SK-N-SH (cell line): ENCODE data around the gene CAPN10. TPM values are rescaled to one million over a fixed set of nuclear protein-coding genes. Genes with fewer than 3 reads are reported as not detected.

Source experiments
- CTCF ChIA-PET: fragments of 300-600, 350-600 bp; formaldehyde crosslinking; extraction: SDS; loops from one replicate; lab custom pipeline; 2021; lab: Yijun Ruan, JAX
- POLR2A ChIA-PET: fragments of 350-600 bp; sonication (Branson Sonifier 250); formaldehyde crosslinking; extraction: SDS; loops from one replicate; lab custom pipeline; 2020; ENCODE audit warnings: antibody characterized with exemption, inconsistent platforms; lab: Yijun Ruan, JAX
- DNase-seq: peaks from one replicate; pipeline ENCODE4 v3.0.0; 2012
- H2AFZ ChIP-seq: fragments of 200-600 bp; sonication (generic); 2 replicates; pipeline ENCODE4 v1.8.1; 2016; ENCODE audit warnings: antibody characterized with exemption, mild to moderate bottlenecking, low read depth
- H3F3A ChIP-seq: fragments of 200-600 bp; sonication (generic); replicated peaks from 2 replicates; pipeline ENCODE3; 2016; ENCODE audit warnings: antibody characterized with exemption, mild to moderate bottlenecking; ENCODE audit not compliant: insufficient read depth
- H3K27ac ChIP-seq, 2 experiments: fragments of 200-500 bp in 1 of 2; fragments of 200-600 bp in 1 of 2; sonication (Bioruptor generic) in 1 of 2; sonication (generic), shearing (Covaris generic) in 1 of 2; 2 replicates each; pipeline versions ENCODE4 v1.5.1 to v1.6.1; 2014 to 2016; ENCODE audit warnings: low read depth in 2 of 2, inconsistent platforms in 1 of 2, low read length in 1 of 2, mild to moderate bottlenecking in 1 of 2, mixed read lengths in 1 of 2
- H3K27me3 ChIP-seq: fragments of 200-600 bp; sonication (generic), shearing (Covaris generic); 2 replicates; pipeline ENCODE4 v1.6.1; 2016; ENCODE audit warnings: mixed run types; ENCODE audit not compliant: insufficient read depth
- H3K36me3 ChIP-seq, 2 experiments: fragments of 200-500 bp in 1 of 2; fragments of 200-600 bp in 1 of 2; sonication (Bioruptor generic) in 1 of 2; sonication (generic) in 1 of 2; replicated peaks in 1 of 2; 2 replicates each; pipeline versions ENCODE3 to v1.5.1; 2014 to 2016; ENCODE audit warnings: low read length in 1 of 2, mild to moderate bottlenecking in 1 of 2; ENCODE audit not compliant: insufficient read depth in 2 of 2, control insufficient read depth in 1 of 2
- H3K4me1 ChIP-seq, 2 experiments: fragments of 200-500 bp in 1 of 2; fragments of 200-600 bp in 1 of 2; sonication (Bioruptor generic) in 1 of 2; sonication (generic), shearing (Covaris generic) in 1 of 2; 2 replicates each; pipeline versions ENCODE4 v1.5.1 to v1.6.1; 2014 to 2016; ENCODE audit warnings: low read depth in 1 of 2, low read length in 1 of 2, mixed run types in 1 of 2; ENCODE audit not compliant: insufficient read depth in 2 of 2, control insufficient read depth in 1 of 2
- H3K4me2 ChIP-seq: fragments of 200-600 bp; sonication (generic), shearing (Covaris generic); 2 replicates; pipeline ENCODE4 v1.6.1; 2017; ENCODE audit warnings: mixed run types
- H3K4me3 ChIP-seq, 2 experiments: fragments of 200-500 bp in 1 of 2; fragments of 200-600 bp in 1 of 2; sonication (Bioruptor generic) in 1 of 2; sonication (generic), shearing (Covaris generic) in 1 of 2; 2 replicates each; pipeline versions ENCODE4 v1.5.1 to v1.8.1; 2014 to 2016; ENCODE audit warnings: low read depth in 2 of 2, inconsistent platforms in 1 of 2, low read length in 1 of 2, mild to moderate bottlenecking in 1 of 2, mixed read lengths in 1 of 2, moderate library complexity in 1 of 2
- H3K79me2 ChIP-seq: fragments of 200-600 bp; sonication (generic); 2 replicates; pipeline ENCODE4 v1.8.1; 2017; ENCODE audit warnings: mild to moderate bottlenecking; ENCODE audit not compliant: insufficient read depth
- H3K9ac ChIP-seq: fragments of 200-600 bp; sonication (generic); 2 replicates; pipeline ENCODE4 v1.6.1; 2017; ENCODE audit warnings: mixed run types
- H3K9me2 ChIP-seq: fragments of 200-600 bp; sonication (generic); 2 replicates; pipeline ENCODE4 v1.6.1; 2017; ENCODE audit warnings: mixed run types
- H3K9me3 ChIP-seq: fragments of 200-600 bp; sonication (generic); 2 replicates; pipeline ENCODE4 v1.6.1; 2017; ENCODE audit warnings: mixed run types, mild to moderate bottlenecking, moderate library complexity
- H4K20me1 ChIP-seq: fragments of 200-600 bp; sonication (generic); 2 replicates; pipeline ENCODE4 v1.6.1; 2017; ENCODE audit warnings: mild to moderate bottlenecking, mixed run types; ENCODE audit not compliant: insufficient read depth
- CTCF ChIP-seq: fragments of 200-600 bp; sonication (generic); IDR thresholded peaks from 2 replicates; pipeline ENCODE4 v1.6.1; 2017; ENCODE audit warnings: antibody characterized with exemption, mild to moderate bottlenecking, moderate library complexity
- ELF1 ChIP-seq: IDR thresholded peaks from 2 replicates; pipeline ENCODE4 v1.4.0; 2012
- EP300 ChIP-seq, 2 experiments: IDR thresholded peaks; 2 replicates each; pipeline versions ENCODE4 v1.4.0 to v1.6.1; 2012; ENCODE audit warnings: borderline replicate concordance in 1 of 2, low read depth in 1 of 2, low read length in 1 of 2
- FOXJ3 ChIP-seq: sonication (generic); formaldehyde crosslinking; IDR thresholded peaks from 2 replicates; pipeline ENCODE4 v1.5.1; 2020; ENCODE audit warnings: mild to moderate bottlenecking, missing genetic modification reagents
- GABPA ChIP-seq: IDR thresholded peaks from 2 replicates; pipeline ENCODE4 v1.4.0; 2012; ENCODE audit warnings: low read depth, mild to moderate bottlenecking
- IRF3 ChIP-seq: fragments of 150-350 bp; IDR thresholded peaks from 2 replicates; pipeline ENCODE4 v1.6.1; 2016; ENCODE audit warnings: mild to moderate bottlenecking, low read depth, low read length
- MEF2A ChIP-seq: IDR thresholded peaks from 2 replicates; pipeline ENCODE4 v1.4.0; 2012; ENCODE audit warnings: low read depth, borderline replicate concordance
- RCOR1 ChIP-seq: fragments of 150-350 bp; IDR thresholded peaks from 2 replicates; pipeline ENCODE4 v1.6.1; 2017; ENCODE audit warnings: antibody characterized with exemption, low read length
- REST ChIP-seq: IDR thresholded peaks from 2 replicates; pipeline ENCODE4 v1.6.1; 2012; ENCODE audit warnings: mild to moderate bottlenecking, low read depth, low read length, moderate library complexity
- RFX5 ChIP-seq: IDR thresholded peaks from 2 replicates; pipeline ENCODE4 v1.6.1; 2012; ENCODE audit warnings: mild to moderate bottlenecking, improper control_type of control experiment, low read length
- TCF12 ChIP-seq: IDR thresholded peaks from 2 replicates; pipeline ENCODE4 v1.4.0; 2012
- USF2 ChIP-seq: fragments of 150-350 bp; IDR thresholded peaks from 2 replicates; pipeline ENCODE4 v1.6.1; 2017; ENCODE audit warnings: antibody characterized with exemption, low read length, low read depth, borderline replicate concordance
- YY1 ChIP-seq: IDR thresholded peaks from 2 replicates; pipeline ENCODE4 v1.4.0; 2012; ENCODE audit warnings: low read depth, mild to moderate bottlenecking
- ZBTB33 ChIP-seq: IDR thresholded peaks from 2 replicates; pipeline ENCODE4 v1.4.0; 2012; ENCODE audit warnings: low read depth, borderline replicate concordance
- WGBS: methylation state at CpG from one replicate; pipeline ENCODE4 v1.1.6; 2017; ENCODE audit warnings: low lambda C conversion rate; 5-methylcytosine and 5-hydroxymethylcytosine counted together
- polyA plus RNA-seq, 3 experiments: library from polyadenylated mRNA; depleted of rRNA; stranded (reverse); fragments of >200 nt; gene quantifications; 2 replicates each; pipeline ENCODE4 v1.2.3, GENCODE V29; 2012

Gene CAPN10
- polyA plus RNA-seq, 1 of the 3 experiments (the other 2 are of a cell fraction): 24.0 TPM

GRCh38 chr2:240578488-240578887 lies 8.0 kb upstream of the CAPN10 start:
- Histone ChIP-seq H4K20me1 (peaks cover 17% of the 10 kb centered on the region; the same call in 1 of the 2 replicates), H2AFZ (no peak overlapping the region), H3K9me2 (no peaks in the 10 kb centered on the region), H3K4me2 (no peak overlapping the region), H3K79me2 (peaks cover 42% of the 10 kb centered on the region), H3K4me3 (no peak overlapping the region), H3K27ac (no peak overlapping the region), H3K36me3 (peaks cover 8 to 44% of the 10 kb centered on the region in 2 experiments), H3K9ac (no peak overlapping the region), H3K27me3 (no peaks in the 10 kb centered on the region), H3K9me3 (no peaks in the 10 kb centered on the region), H3K4me1 (peaks cover 0 to 7% of the 10 kb centered on the region in 2 experiments; a peak in 1 of 4 replicates), H3F3A (peaks cover 3% of the 10 kb centered on the region)
- DNase-seq: no peak
- TF ChIP-seq FOXJ3 (CRISPR knock-in tag) (no peak), RCOR1 (no peak), CTCF (no peak), ZBTB33 (no peak), GABPA (no peak), RFX5 (no peak), REST (no peak), MEF2A (no peak), IRF3 (no peak), ELF1 (no peak), YY1 (no peak), USF2 (no peak), EP300 (IDR thresholded peaks at IDR 0.05; ENCODE audit: borderline replicate concordance in 1 of 2, low read depth in 1 of 2, low read length in 1 of 2) (no peak), TCF12 (no peak)
- CTCF ChIA-PET: interaction anchor here (1.9 to 3.1 kb wide), 2 partner anchors 12 to 64 kb away, joined by 6 to 14 read pairs; no protein-coding TSS in a partner anchor
- POLR2A ChIA-PET: interaction anchor here (0.9 kb wide), 1 partner anchor 10 kb away, joined by 3 read pairs; the partner anchor contains the start of gene RNPEPL1
- 92% methylated on average over 6 of the region's 8 CpGs for WGBS
